Activated CD4-positive, alpha-beta T cell treated with anti-CD3 and anti-CD28 coated beads, Interleukin-2, amount 10 ng/mL, durations not matched to agents 7 days and 5 days (primary cell): Measurements from ENCODE around the gene FAM209B. TPM values are rescaled to one million over a fixed set of nuclear protein-coding genes. Genes with fewer than 3 reads are reported as not detected.
"Not testable (repeated sequence)": the region's sequence is repeated elsewhere in the genome, so short reads cannot be mapped to it uniquely, and the experiment has no call there.

ENCODE experiments used
- CTCF ChIA-PET: fragments of 350-600 bp; sonication (Branson Sonifier 250); formaldehyde crosslinking; loops from one replicate; lab custom pipeline; 2021; ENCODE audit warnings: antibody characterized with exemption; lab: Charles Lee
- POLR2A ChIA-PET: fragments of 350-600 bp; sonication (Branson Sonifier 250); formaldehyde crosslinking; loops from one replicate; lab custom pipeline; 2021; ENCODE audit warnings: antibody characterized with exemption; lab: Charles Lee
- DNase-seq: peaks from one replicate; pipeline ENCODE4 v3.0.0-alpha.2; 2020
- H3K27ac Mint-ChIP-seq: one replicate; pipeline ENCODE4 v1.8.0; 2021; ENCODE audit warnings: mild to moderate bottlenecking, moderate library complexity, mixed read lengths
- H3K27me3 Mint-ChIP-seq: one replicate; pipeline ENCODE4 v1.8.0; 2021; ENCODE audit warnings: mixed read lengths
- H3K36me3 Mint-ChIP-seq: one replicate; pipeline ENCODE4 v1.8.0; 2021; ENCODE audit warnings: low read depth, mixed read lengths
- H3K4me1 Mint-ChIP-seq: one replicate; pipeline ENCODE4 v1.8.0; 2021; ENCODE audit warnings: mixed read lengths
- H3K4me3 Mint-ChIP-seq: one replicate; pipeline ENCODE4 v1.8.0; 2021; ENCODE audit warnings: mild to moderate bottlenecking, moderate library complexity, mixed read lengths
- H3K9me3 Mint-ChIP-seq: one replicate; pipeline ENCODE4 v1.8.0; 2021; ENCODE audit warnings: mixed read lengths
- total RNA-seq, 2 experiments: library from RNA; stranded (reverse); gene quantifications; one replicate each; pipeline ENCODE4 v1.2.3, GENCODE V29; 2021

The FAM209B gene
- total RNA-seq, 2 experiments from 2014 or later: 0.89 to 1.9 TPM

- no peak for DNase-seq
- H3K36me3 Mint-ChIP-seq: no peaks in the 10 kb centered on the region
- POLR2A ChIA-PET: no interaction called here
- H3K4me3 Mint-ChIP-seq: no peak overlapping the region
- no peaks in the 10 kb centered on the region for H3K9me3 Mint-ChIP-seq
- CTCF ChIA-PET: no interaction called here
- H3K27me3 Mint-ChIP-seq: peaks cover 3% of the 10 kb centered on the region
- no peak overlapping the region for H3K27ac Mint-ChIP-seq
- H3K4me1 Mint-ChIP-seq: peaks cover 8% of the 10 kb centered on the region
Measured at GRCh38 chr20:56554869-56555268, 21.8 kb downstream of the FAM209B start.

DNA sequence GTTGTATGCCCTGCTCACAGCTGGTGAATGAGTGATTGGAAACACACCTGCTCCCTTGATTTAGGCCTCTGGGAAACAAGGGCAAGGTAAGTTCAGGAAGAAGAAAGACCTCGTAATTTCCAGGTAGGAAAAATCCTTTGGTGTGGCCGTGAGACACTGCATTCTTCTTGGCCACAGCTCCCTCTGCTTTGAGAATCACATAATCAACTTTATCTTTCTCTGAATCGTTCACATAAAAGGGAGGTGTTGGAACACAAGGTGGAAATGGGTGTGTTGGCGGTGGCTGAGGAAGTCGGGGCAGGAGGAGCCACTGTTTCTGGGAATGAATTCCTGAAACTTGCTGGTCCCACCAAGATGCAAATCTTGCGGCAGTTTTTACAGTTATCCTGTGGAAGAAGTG is 25.9 kb downstream of the FAM209B start:
- H3K27me3 Mint-ChIP-seq: peaks cover 5% of the 10 kb centered on the region
- H3K36me3 Mint-ChIP-seq: no peaks in the 10 kb centered on the region
- DNase-seq: no peak
- H3K27ac Mint-ChIP-seq: no peak overlapping the region
- no peaks in the 10 kb centered on the region for H3K9me3 Mint-ChIP-seq
- H3K4me1 Mint-ChIP-seq: peaks cover 8% of the 10 kb centered on the region
- POLR2A ChIA-PET: no interaction called here
- CTCF ChIA-PET: interaction anchor here (0.6 to 1.8 kb wide), 2 partner anchors 10 to 763 kb away, joined by 3 to 4 read pairs; no protein-coding TSS in a partner anchor
- H3K4me3 Mint-ChIP-seq: no peak overlapping the region

DNA sequence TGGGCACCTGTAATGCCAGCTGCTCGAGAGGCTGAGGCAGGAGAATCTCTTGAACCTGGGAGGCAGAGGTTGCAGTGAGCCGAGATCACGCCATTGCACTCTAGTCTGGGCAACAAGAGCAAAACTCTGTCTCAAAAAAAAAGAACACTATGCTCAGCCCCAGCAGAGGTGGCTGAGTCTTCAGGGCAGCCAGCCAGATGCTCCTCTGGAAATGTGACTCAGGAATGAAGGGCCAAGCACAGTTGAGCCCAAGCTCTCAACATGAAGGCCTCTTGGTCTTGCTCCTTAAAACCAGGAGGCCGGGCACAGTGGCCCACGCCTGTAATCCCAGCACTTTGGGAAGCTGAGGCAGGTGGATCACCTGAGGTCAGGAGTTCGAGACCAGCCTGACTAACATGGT is 31.5 kb downstream of the FAM209B start:
- DNase-seq, H3K27me3 Mint-ChIP-seq, CTCF ChIA-PET, H3K36me3 Mint-ChIP-seq, H3K4me3 Mint-ChIP-seq, H3K4me1 Mint-ChIP-seq, H3K27ac Mint-ChIP-seq, H3K9me3 Mint-ChIP-seq, POLR2A ChIA-PET: not testable (repeated sequence)

DNA sequence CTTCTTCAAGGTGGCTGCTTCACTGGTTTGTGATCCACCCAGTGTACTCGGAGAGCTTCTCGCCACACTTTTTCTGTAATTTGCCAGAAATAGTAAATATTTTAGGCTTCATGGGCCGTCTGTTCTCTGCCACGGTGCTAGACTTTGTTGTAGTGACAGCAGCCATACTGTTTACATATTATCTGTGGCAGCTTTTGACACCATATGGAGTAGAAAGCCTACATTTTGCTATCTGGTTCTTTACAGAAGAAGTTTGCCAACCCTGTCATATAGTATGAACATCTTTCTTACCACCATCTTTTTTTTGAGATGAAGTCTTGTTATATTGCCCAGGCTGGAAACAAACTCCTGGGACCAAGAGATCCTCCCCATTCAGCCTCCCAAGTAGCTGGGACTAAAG is 32.5 kb downstream of the FAM209B start:
- Mint-ChIP-seq H3K27me3 (peaks cover 2% of the 10 kb centered on the region), H3K4me1 (no peaks in the 10 kb centered on the region)

DNA sequence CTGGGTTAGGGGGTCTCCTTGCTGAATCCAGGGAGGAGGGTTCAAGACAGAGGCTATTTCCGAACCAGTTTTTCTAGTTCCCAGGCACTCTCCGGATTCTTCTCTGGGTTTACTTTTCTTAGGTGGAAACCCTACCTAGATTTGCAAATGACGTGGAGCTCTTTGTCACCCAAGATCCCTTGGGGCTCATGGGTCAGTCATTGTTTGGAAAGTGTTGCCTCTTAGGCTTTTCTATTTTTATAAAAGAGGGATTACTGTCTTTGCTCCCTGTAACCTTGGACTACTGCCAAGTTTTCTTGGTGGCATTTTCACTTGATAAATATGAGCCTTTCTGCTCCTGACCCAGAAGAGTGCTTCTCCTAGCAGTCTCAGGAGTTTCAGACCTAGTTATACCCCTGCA is 33.6 kb downstream of the FAM209B start:
- no peak overlapping the region for H3K27ac Mint-ChIP-seq
- H3K27me3 Mint-ChIP-seq: peaks cover 1% of the 10 kb centered on the region
- no peaks in the 10 kb centered on the region for H3K9me3 Mint-ChIP-seq
- no peaks in the 10 kb centered on the region for H3K36me3 Mint-ChIP-seq
- H3K4me3 Mint-ChIP-seq: no peak overlapping the region
- no peaks in the 10 kb centered on the region for H3K4me1 Mint-ChIP-seq
- CTCF ChIA-PET: interaction anchor here (0.9 kb wide), 1 partner anchor 17 kb away, joined by 4 read pairs; no protein-coding TSS in a partner anchor
- POLR2A ChIA-PET: no interaction called here
- no peak for DNase-seq

More for the DNA sequence above, 32.5 kb downstream of the FAM209B start:
- CTCF ChIA-PET: no interaction called here
- POLR2A ChIA-PET: no interaction called here
- Mint-ChIP-seq H3K9me3 (no peaks in the 10 kb centered on the region), H3K27ac (no peak overlapping the region), H3K4me3 (no peak overlapping the region), H3K36me3 (no peaks in the 10 kb centered on the region)
- DNase-seq: no peak

DNA sequence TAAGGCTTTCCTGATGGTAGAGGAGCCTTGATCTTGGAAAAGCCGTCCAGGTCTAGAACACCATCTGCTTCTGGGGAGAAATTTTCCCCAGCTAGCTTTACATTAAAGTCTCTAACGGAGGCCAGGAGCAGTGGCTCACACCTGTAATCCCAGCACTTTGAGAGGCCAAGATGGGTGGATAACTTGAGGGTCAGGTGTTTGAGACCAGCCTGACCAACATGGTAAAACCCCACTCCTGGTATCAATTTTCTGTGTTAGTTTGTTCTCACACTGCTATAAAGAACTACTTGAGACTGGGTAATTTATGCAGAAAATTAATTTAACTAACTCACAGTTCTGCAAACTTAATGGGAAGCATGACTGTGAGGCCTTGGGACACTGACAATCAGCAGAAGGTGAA is 37.8 kb downstream of the FAM209B start:
- CTCF ChIA-PET: no interaction called here
- Mint-ChIP-seq H3K27me3 (peaks cover 8% of the 10 kb centered on the region), H3K36me3 (no peaks in the 10 kb centered on the region), H3K4me1 (no peaks in the 10 kb centered on the region), H3K9me3 (no peaks in the 10 kb centered on the region), H3K4me3 (no peak overlapping the region), H3K27ac (no peak overlapping the region)
- no peak for DNase-seq
- POLR2A ChIA-PET: no interaction called here

GRCh38 chr20:56572172-56572571 is 39.1 kb downstream of the FAM209B start:
- Mint-ChIP-seq H3K4me3 (no peak overlapping the region), H3K9me3 (no peaks in the 10 kb centered on the region)
- POLR2A ChIA-PET: no interaction called here

DNA sequence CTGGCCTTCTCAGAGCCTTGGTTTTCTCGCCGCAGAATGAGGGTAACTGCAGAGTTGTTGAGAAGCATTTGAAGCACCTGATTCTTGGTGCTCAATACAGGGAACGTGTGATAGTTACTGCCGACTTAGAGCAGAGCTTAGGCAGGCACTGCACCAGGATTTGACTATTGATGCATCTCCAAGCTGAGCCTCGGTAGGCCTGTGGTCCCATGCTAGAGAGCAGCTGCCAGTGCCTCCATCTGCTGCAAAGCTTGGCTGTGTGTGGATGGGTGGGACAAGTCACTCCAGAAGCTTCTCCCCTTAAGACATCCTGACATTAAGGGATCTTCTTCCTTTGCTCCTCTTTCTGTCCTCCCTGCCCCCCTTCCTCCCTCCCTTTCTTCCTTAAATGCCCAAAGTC is 40.9 kb downstream of the FAM209B start:
- Mint-ChIP-seq H3K27ac (no peak overlapping the region), H3K36me3 (no peaks in the 10 kb centered on the region), H3K9me3 (no peaks in the 10 kb centered on the region), H3K4me1 (no peaks in the 10 kb centered on the region), H3K27me3 (peaks cover 8% of the 10 kb centered on the region), H3K4me3 (no peak overlapping the region)
- ChIA-PET POLR2A (no interaction called here), CTCF (interaction anchor here (0.6 kb wide), 1 partner anchor 353 kb away, joined by 5 read pairs; no protein-coding TSS in a partner anchor)
- no peak for DNase-seq

More at GRCh38 chr20:56572172-56572571, 39.1 kb downstream of the FAM209B start:
- H3K4me1 Mint-ChIP-seq: no peaks in the 10 kb centered on the region
- no peak for DNase-seq
- peaks cover 8% of the 10 kb centered on the region for H3K27me3 Mint-ChIP-seq
- H3K36me3 Mint-ChIP-seq: no peaks in the 10 kb centered on the region
- CTCF ChIA-PET: no interaction called here
- no peak overlapping the region for H3K27ac Mint-ChIP-seq

- Mint-ChIP-seq H3K9me3 (no peaks in the 10 kb centered on the region), H3K4me1 (no peaks in the 10 kb centered on the region), H3K36me3 (no peaks in the 10 kb centered on the region), H3K27me3 (peaks cover 8% of the 10 kb centered on the region), H3K4me3 (no peak overlapping the region), H3K27ac (no peak overlapping the region)
- DNase-seq: no peak
- ChIA-PET CTCF (no interaction called here), POLR2A (no interaction called here)
Measured at GRCh38 chr20:56574531-56575142, 41.6 kb downstream of the FAM209B start.

DNA sequence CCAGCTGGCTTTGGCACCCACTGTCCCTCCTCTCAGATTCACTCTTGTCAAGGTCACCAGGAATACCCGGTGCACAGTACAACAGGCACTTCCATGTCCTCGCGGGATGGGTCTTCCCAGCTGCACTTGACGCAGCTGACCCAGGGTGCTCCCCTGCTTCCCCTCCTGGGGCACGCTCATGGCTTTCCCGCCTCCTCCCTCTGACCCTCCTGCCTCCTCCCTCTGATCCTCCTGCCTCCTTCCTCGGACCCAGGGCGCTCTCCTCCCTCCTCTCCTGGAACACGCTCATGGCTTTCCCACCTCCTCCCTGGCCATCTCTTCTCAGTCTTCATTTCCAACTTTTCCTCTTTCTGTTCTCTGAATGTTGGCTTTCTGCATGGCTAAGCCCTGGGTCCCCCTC is 42.1 kb downstream of the FAM209B start:
- H3K4me1 Mint-ChIP-seq: no peaks in the 10 kb centered on the region
- DNase-seq: no peak
- ChIA-PET CTCF (no interaction called here), POLR2A (no interaction called here)
- no peaks in the 10 kb centered on the region for H3K9me3 Mint-ChIP-seq
- no peak overlapping the region for H3K4me3 Mint-ChIP-seq
- H3K27ac Mint-ChIP-seq: no peak overlapping the region
- peaks cover 8% of the 10 kb centered on the region for H3K27me3 Mint-ChIP-seq
- H3K36me3 Mint-ChIP-seq: no peaks in the 10 kb centered on the region

DNA sequence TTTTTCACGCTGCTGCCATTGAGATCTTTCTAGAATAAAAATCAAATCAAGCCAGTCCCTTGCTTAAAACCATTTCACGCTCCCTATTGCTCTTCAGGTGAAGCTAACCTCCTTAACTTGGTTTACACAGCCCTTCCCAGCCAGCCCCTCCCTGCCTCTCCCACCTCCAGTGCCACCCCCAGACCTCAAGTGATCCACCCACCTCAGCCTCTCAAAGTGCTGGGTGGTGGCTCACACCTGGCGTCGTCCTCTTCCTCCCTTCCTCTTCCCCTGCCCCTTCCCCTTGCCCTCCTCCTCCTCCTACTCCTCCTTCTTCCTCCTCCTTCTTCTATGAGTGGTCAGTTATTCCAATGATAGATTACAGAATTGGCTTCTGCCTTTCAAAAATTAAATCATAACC is 42.9 kb downstream of the FAM209B start:
- Mint-ChIP-seq H3K36me3 (no peaks in the 10 kb centered on the region), H3K9me3 (no peaks in the 10 kb centered on the region), H3K27me3 (peaks cover 11% of the 10 kb centered on the region), H3K27ac (no peak overlapping the region), H3K4me1 (no peaks in the 10 kb centered on the region), H3K4me3 (no peak overlapping the region)
- POLR2A ChIA-PET: no interaction called here
- DNase-seq: no peak
- CTCF ChIA-PET: no interaction called here

GRCh38 chr20:56579301-56579710 is 46.3 kb downstream of the FAM209B start:
- no peaks in the 10 kb centered on the region for H3K36me3 Mint-ChIP-seq
- no peak overlapping the region for H3K4me3 Mint-ChIP-seq
- H3K27ac Mint-ChIP-seq: no peak overlapping the region
- no peaks in the 10 kb centered on the region for H3K4me1 Mint-ChIP-seq
- ChIA-PET CTCF (no interaction called here), POLR2A (no interaction called here)
- no peak for DNase-seq
- H3K27me3 Mint-ChIP-seq: peaks cover 15% of the 10 kb centered on the region
- no peaks in the 10 kb centered on the region for H3K9me3 Mint-ChIP-seq

DNA sequence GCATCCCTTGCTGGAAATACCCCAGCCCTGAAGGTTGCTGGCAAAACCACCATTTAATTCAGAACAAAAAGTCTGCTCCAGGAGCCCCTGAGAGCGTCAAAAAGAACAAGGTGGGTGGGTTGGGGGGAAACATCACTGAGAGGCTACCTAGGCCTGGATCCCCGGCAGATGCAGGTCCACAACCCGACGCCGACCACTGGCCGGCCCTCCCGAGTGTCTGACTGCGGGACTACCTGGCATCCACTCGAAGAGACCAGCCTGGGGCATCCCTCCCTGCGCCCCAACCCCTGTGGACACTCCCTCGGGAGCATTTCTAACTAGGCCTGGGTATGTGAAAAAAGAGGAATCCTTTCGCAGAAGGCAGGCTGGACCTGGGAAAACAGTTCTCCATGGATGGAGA is 47.2 kb downstream of the FAM209B start:
- ChIA-PET POLR2A (no interaction called here), CTCF (no interaction called here)
- no peaks in the 10 kb centered on the region for H3K9me3 Mint-ChIP-seq
- no peaks in the 10 kb centered on the region for H3K4me1 Mint-ChIP-seq
- no peak overlapping the region for H3K27ac Mint-ChIP-seq
- no peak overlapping the region for H3K4me3 Mint-ChIP-seq
- H3K27me3 Mint-ChIP-seq: peaks cover 13% of the 10 kb centered on the region
- no peaks in the 10 kb centered on the region for H3K36me3 Mint-ChIP-seq
- DNase-seq: no peak

GRCh38 chr20:56581701-56582100 is 48.7 kb downstream of the FAM209B start:
- Mint-ChIP-seq H3K27me3 (peaks cover 12% of the 10 kb centered on the region), H3K27ac (no peak overlapping the region)

More at GRCh38 chr20:56581701-56582100, 48.7 kb downstream of the FAM209B start:
- H3K4me3 Mint-ChIP-seq: no peak overlapping the region
- ChIA-PET POLR2A (no interaction called here), CTCF (no interaction called here)
- no peaks in the 10 kb centered on the region for H3K36me3 Mint-ChIP-seq
- no peaks in the 10 kb centered on the region for H3K4me1 Mint-ChIP-seq
- H3K9me3 Mint-ChIP-seq: no peaks in the 10 kb centered on the region
- no peak for DNase-seq
